Measurements from ENCODE around the gene SLC38A4.
A peak's percentile ranks its signal among the peaks of the same experiment; 100 is the strongest.

Gene SLC38A4

DNA sequence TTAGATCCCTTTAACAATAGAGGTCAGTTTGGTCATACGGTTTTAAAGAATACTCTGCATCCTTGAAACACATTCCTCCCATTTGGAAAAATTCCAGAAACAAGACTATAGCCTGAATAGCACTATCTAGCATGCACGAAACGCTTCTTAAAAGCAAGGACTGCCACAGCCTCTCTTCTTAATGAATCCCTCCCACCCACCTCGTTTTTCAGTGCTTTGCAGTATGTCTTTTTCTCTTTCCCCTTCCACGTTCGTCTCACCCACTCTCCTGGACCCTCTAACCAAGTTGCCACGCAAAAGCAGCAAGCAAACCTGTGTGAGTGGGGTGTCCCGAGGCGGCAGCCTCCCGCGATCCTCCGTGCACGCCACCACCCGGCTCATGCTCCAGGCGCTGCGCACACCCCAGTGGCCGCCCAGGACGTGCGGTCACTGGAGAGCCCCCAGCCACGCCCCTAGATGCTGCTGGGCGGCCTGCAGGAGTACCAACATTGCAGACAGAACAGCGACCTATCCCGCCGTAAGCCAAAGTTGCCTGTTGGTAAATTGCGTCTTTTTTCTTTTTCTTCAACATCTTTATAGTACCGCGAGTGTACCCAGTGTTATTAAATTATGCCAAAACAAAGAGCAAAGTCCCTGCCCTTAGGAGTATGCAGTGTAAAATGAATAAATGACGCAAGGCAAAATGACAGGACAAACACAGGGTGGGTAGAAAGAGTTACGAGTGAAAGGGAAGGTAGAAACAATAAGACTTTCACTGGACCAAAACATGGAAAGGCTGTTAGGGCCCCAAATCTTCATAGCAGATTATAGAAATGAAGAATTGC is at the start of gene SLC38A4:
Gene SLC38A4, minus strand, starts transcription at position 407 of the 824 bp plus-strand sequence. CDS start 32,926 bp downstream, outside the sequence.
- TF ChIP-seq, protein P1, sequence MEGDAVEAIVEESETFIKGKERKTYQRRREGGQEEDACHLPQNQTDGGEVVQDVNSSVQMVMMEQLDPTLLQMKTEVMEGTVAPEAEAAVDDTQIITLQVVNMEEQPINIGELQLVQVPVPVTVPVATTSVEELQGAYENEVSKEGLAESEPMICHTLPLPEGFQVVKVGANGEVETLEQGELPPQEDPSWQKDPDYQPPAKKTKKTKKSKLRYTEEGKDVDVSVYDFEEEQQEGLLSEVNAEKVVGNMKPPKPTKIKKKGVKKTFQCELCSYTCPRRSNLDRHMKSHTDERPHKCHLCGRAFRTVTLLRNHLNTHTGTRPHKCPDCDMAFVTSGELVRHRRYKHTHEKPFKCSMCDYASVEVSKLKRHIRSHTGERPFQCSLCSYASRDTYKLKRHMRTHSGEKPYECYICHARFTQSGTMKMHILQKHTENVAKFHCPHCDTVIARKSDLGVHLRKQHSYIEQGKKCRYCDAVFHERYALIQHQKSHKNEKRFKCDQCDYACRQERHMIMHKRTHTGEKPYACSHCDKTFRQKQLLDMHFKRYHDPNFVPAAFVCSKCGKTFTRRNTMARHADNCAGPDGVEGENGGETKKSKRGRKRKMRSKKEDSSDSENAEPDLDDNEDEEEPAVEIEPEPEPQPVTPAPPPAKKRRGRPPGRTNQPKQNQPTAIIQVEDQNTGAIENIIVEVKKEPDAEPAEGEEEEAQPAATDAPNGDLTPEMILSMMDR (conservative IDR thresholded peaks at IDR 0.05; ENCODE audit: control insufficient read depth, insufficient read depth, low read depth, low read length) = no peak
- DNase-seq (ENCODE audit: low read depth) = peak; percentile 21
- H3K4me3 ChIP-seq (ENCODE audit: control insufficient read depth, low read depth, low read length) = peak within 1 kb of the TSS; percentile 30

DNA sequence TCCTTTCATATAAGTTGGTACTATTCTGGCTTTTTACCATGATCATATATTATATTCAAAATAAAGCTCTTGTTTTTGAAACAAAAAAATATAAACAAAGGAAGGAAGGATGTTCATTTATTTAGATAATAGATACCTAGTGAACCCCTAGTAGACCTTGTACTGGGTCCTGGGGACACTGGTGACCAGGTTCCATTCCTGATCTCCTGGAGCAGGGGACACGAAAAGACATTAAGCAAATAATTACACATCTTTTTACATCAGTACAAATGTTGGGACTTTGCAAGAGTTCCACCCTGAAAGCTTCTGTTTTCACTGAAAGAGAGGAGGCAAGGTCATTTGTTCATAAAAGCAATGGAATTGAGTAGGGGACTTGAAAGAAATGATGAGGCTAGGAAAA is 49.3 kb upstream of the SLC38A4 start:
- no peak for DNase-seq (ENCODE audit: low read depth)
- TF ChIP-seq, protein P1 (conservative IDR thresholded peaks at IDR 0.05; ENCODE audit: control insufficient read depth, insufficient read depth, low read depth, low read length) = no peak
- H3K4me3 ChIP-seq (ENCODE audit: control insufficient read depth, low read depth, low read length) = no peak overlapping the region

GRCh38 chr12:46874642-46875041 is 48.8 kb upstream of the SLC38A4 start:
- DNase-seq (ENCODE audit: low read depth) = peak; percentile 84
- TF ChIP-seq, protein P1 (conservative IDR thresholded peaks at IDR 0.05; ENCODE audit: control insufficient read depth, insufficient read depth, low read depth, low read length) = no peak
- H3K4me3 ChIP-seq (ENCODE audit: control insufficient read depth, low read depth, low read length) = no peak overlapping the region

DNA sequence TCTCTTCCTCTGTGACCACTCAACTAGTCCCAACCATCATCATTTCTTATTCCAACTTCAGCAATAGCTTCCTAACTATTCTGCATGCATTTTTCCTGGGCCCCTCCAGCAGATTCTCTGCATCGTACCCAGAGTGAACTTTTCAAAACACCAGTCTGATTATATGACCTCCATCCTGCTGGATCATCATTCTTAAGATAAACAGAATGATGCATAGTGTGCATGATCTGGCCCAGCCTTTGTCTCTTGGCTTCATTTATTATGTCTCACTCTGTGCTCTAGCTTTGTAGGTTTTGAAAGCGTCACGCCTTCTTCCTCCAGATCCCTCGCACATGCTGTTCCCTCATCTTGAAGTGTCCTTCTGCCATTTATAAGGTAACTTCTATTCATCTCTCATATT is 46.3 kb upstream of the SLC38A4 start:
- no peak for DNase-seq (ENCODE audit: low read depth)
- H3K4me3 ChIP-seq (ENCODE audit: control insufficient read depth, low read depth, low read length) = no peak overlapping the region
- TF ChIP-seq, protein P1 (conservative IDR thresholded peaks at IDR 0.05; ENCODE audit: control insufficient read depth, insufficient read depth, low read depth, low read length) = no peak

DNA sequence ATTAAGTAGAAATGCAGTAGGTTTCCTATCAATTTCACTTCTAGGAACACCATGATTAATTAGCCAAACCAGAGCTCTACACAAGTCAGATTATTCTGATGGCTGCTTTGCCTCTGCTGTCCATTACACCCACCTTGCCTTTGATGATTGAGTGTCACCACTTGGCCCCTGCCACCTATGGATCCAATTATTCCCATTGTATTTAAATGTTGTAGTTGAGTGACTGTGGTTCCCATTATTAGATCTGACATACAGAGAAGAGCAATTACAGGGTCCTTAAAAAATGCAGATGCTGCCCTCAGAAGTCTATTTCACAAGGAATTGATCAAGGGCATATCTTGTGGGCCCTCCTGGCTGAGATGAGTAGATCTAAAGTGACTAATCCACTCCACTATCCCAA is 39.5 kb upstream of the SLC38A4 start:
- H3K4me3 ChIP-seq (ENCODE audit: control insufficient read depth, low read depth, low read length) = no peak overlapping the region
- no peak for DNase-seq (ENCODE audit: low read depth)
- TF ChIP-seq, protein P1 (conservative IDR thresholded peaks at IDR 0.05; ENCODE audit: control insufficient read depth, insufficient read depth, low read depth, low read length) = no peak

DNA sequence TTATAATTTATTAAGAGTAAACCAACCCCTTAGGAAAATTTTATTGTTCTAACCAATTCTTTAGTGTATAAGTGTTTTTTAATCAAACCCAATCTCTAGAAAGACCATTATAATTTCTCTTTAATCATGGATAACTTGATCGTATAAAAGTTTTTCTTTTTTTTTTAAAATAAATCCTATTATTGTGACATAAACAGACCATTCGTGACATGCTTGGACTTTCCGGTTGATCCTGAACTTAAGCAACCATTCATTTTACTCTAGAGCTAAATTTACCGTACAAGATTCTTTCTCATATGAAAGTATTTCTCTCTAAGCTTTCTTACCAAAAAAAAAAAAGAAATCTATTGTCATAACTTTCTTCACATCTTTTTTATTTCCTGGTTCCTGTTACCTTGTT is 32.6 kb upstream of the SLC38A4 start:
- no peak overlapping the region for H3K4me3 ChIP-seq (ENCODE audit: control insufficient read depth, low read depth, low read length)
- peak; percentile 21 for DNase-seq (ENCODE audit: low read depth)
- TF ChIP-seq, protein P1 (conservative IDR thresholded peaks at IDR 0.05; ENCODE audit: control insufficient read depth, insufficient read depth, low read depth, low read length) = no peak
